Activated T-cell treated with anti-CD3 and anti-CD28 coated beads, Interleukin-2, amount 50 U/mL, for 72 hours (primary cell): ENCODE measurements around the gene TRIM74. TPM values are rescaled to one million over a fixed set of nuclear protein-coding genes. Genes with fewer than 3 reads are reported as not detected.
A peak's percentile ranks its signal among the peaks of the same experiment; 100 is the strongest.
"Not testable (repeated sequence)": the region's sequence is repeated elsewhere in the genome, so short reads cannot be mapped to it uniquely, and the experiment has no call there.

ENCODE experiments used
- ATAC-seq, 2 donors: fragments of 150-1000 bp; cut with Tn5 transposase; replicated peaks in 1 of 2; 2 replicates each; pipeline ENCODE4 v1.10.0; 2021; ENCODE audit warnings: moderate library complexity in 2 of 2, mild to moderate bottlenecking in 1 of 2
- DNase-seq, 2 donors: peaks; one replicate each; pipeline ENCODE4 v3.0.0; 2021 to 2022; ENCODE audit warnings: mixed read lengths in 1 of 2
- H3K27ac Mint-ChIP-seq: one replicate; pipeline ENCODE4 v1.8.0; 2022; ENCODE audit warnings: mild to moderate bottlenecking, moderate library complexity, mixed read lengths
- H3K27me3 Mint-ChIP-seq: one replicate; pipeline ENCODE4 v1.8.0; 2022; ENCODE audit warnings: low read depth, mixed read lengths
- H3K36me3 Mint-ChIP-seq, 2 donors: one replicate each; pipeline ENCODE4 v1.8.0; 2022; ENCODE audit warnings: mixed read lengths in 2 of 2, mild to moderate bottlenecking in 1 of 2; ENCODE audit not compliant: insufficient read depth in 2 of 2
- H3K4me1 Mint-ChIP-seq: one replicate; pipeline ENCODE4 v1.8.0; 2022; ENCODE audit warnings: low read depth, mixed read lengths
- H3K4me3 Mint-ChIP-seq, 2 donors: one replicate each; pipeline ENCODE4 v1.8.0; 2022; ENCODE audit warnings: mild to moderate bottlenecking in 2 of 2, mixed read lengths in 2 of 2, moderate library complexity in 2 of 2
- H3K9me3 Mint-ChIP-seq, 2 donors: one replicate each; pipeline ENCODE4 v1.8.0; 2022; ENCODE audit warnings: mixed read lengths in 2 of 2
- total RNA-seq, 2 donors: library from RNA; stranded (reverse); gene quantifications; one replicate each; pipeline ENCODE4 v1.2.3, GENCODE V29; 2022

TRIM74 gene
- total RNA-seq, 2 donors from 2014 or later = 1.8 TPM

DNA sequence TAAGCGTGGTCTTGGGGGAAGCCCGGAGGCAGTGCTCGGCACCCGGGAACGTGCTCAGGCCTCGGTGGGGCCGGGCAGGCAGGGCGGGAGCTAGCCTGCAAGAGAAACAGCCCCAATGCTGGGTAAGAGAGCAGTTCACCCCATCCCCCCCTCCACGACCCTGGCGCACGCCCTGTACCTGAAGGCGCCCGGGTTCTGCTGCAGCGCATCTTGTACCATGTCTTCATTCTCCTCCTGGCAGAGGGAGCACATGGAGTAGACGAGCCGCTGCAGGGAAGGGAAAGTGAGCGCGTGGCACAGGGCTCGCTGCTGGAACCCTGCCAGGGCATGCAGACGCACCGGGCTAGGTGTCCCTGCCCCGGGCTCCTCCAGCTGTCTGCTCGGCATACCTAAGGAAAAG, 20.6 kb downstream of the TRIM74 start:
- not testable (repeated sequence) for H3K9me3 Mint-ChIP-seq, H3K4me1 Mint-ChIP-seq, DNase-seq, H3K27ac Mint-ChIP-seq, ATAC-seq, H3K36me3 Mint-ChIP-seq, H3K4me3 Mint-ChIP-seq, H3K27me3 Mint-ChIP-seq

DNA sequence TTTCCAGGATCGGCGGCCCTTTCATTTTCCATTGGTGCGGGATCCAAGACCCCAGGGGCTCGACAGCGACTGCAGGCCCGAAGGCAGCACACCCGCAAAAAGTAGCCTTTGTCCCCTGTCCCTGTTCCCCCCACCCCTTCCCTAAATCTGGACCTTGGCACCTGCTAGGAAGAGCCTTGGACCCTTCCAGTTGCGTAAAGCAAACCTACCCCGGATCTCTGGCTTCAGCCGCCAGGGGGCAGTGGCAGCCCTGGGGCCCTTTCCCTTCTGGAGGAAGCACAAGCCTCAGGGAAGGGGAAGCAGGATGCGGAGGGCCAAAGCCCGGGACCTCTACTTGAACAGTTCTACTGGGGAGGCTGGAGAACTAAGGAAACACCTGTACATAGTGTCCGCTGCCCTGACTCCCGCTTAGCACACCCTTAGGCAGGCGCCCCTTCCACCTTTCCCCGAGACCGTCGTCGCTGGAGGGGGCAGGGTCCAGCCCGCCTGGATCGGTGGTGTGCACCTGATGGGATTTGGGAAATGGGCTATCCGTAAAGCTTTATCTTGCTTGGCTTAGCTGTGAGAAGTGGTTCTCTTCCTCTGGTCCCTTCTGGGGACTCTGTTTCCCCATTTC, 23.0 kb downstream of the TRIM74 start:
- H3K9me3 Mint-ChIP-seq, DNase-seq, H3K36me3 Mint-ChIP-seq, H3K27ac Mint-ChIP-seq, H3K4me3 Mint-ChIP-seq, H3K4me1 Mint-ChIP-seq, ATAC-seq, H3K27me3 Mint-ChIP-seq: not testable (repeated sequence)

DNA sequence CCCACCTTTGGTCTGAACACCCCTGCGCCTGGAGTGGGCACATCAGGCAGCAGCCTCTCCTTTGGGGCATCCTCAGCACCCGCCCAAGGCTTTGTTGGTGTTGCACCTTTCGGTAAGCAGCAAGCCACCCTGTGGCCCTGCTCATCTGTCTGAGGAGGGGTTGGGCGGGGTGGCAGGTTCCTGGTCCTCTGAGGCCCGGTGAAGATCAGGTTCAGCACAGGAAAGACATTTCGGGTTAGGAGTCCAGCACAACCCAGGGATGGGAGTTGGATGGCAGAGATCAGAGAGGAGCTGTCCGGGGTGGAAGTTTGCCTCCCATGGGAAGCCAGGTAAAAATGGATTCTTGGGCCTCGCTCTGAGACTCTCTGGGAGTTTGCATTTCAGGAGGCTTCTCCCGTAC, 23.7 kb downstream of the TRIM74 start:
- not testable (repeated sequence) for DNase-seq, H3K9me3 Mint-ChIP-seq, H3K27ac Mint-ChIP-seq, H3K4me3 Mint-ChIP-seq, H3K4me1 Mint-ChIP-seq, ATAC-seq, H3K27me3 Mint-ChIP-seq, H3K36me3 Mint-ChIP-seq

DNA sequence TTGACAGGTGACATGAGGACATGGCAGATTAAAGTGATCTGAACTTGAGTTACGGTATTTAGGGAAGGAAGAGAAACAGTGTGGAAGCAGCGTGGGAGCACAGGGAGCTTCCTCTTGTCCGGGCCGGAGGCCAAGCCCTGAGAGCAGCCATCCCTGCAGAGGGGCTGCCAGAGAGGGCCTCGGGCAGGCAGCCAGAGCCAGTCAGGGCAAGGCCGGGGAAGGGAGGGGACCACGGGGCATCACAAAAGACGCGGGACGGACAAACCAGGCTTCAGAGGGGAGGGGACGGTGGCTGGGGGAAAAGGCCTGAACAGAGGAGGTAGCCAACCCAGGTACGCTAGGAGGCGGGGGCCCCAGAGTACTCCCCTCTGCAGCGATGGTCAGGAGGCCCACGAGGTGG, 24.3 kb downstream of the TRIM74 start:
- DNase-seq, H3K27ac Mint-ChIP-seq, H3K4me1 Mint-ChIP-seq, H3K4me3 Mint-ChIP-seq, H3K36me3 Mint-ChIP-seq, H3K27me3 Mint-ChIP-seq, H3K9me3 Mint-ChIP-seq: not testable (repeated sequence)
- peak in 1 of 2 donors; percentile 12 for ATAC-seq

DNA sequence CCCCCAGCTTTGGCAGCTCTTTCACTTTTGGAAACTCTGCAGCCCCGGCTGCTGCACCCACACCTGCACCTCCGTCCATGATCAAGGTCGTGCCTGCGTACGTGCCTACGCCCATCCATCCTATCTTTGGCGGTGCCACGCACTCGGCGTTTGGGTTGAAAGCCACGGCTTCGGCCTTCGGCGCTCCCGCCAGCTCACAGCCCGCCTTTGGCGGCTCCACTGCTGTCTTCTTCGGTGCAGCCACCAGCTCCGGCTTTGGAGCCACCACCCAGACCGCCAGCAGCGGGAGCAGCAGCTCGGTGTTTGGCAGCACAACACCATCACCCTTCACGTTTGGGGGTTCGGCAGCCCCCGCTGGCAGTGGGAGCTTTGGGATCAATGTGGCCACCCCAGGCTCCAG, 26.3 kb downstream of the TRIM74 start:
- ATAC-seq, DNase-seq, H3K4me1 Mint-ChIP-seq, H3K27ac Mint-ChIP-seq, H3K27me3 Mint-ChIP-seq, H3K4me3 Mint-ChIP-seq, H3K9me3 Mint-ChIP-seq: not testable (repeated sequence)
- peaks cover 4 to 16% of the 10 kb centered on the region in 2 donors for H3K36me3 Mint-ChIP-seq

DNA sequence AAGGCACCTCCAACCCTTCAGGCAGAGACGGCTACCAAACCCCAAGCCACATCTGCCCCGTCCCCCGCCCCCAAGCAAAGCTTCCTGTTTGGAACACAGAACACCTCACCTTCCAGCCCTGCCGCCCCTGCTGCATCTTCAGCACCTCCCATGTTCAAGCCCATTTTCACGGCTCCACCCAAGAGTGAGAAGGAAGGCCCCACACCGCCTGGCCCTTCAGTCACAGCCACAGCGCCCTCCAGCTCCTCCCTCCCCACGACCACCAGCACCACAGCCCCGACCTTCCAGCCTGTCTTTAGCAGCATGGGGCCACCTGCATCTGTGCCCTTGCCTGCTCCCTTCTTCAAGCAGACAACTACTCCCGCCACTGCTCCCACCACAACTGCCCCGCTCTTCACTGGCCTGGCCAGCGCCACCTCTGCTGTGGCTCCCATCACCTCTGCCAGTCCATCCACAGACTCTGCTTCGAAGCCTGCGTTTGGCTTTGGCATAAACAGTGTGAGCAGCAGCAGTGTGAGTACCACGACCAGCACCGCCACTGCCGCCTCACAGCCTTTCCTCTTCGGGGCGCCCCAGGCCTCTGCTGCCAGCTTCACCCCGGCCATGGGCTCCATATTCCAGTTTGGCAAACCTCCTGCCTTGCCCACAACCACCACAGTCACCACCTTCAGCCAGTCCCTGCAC, 27.1 kb downstream of the TRIM74 start:
- DNase-seq, H3K4me1 Mint-ChIP-seq, H3K27ac Mint-ChIP-seq, H3K27me3 Mint-ChIP-seq, H3K4me3 Mint-ChIP-seq, H3K9me3 Mint-ChIP-seq: not testable (repeated sequence)
- H3K36me3 Mint-ChIP-seq = peaks cover 4 to 17% of the 10 kb centered on the region in 2 donors
- ATAC-seq = peak in 1 of 2 donors; percentile 27

DNA sequence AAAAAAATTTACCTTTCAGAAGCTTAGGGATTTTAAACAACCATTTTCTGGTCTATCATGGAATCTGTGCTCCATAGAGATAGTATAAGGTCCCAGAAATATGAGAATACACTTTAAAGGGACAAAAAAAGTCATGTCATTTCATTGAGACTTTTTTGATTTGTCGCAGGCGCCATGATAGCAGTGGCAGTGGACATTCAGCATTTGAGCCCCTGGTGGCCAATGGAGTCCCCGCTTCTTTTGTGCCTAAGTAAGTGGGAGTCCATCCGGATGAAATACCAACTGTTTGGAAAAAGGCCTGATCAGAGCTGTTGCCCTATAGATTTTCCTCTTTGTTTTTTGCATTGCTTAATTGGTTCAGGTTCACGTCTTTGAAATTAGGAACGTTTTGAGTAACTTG, 41.0 kb downstream of the TRIM74 start:
- H3K4me1 Mint-ChIP-seq = peaks cover 27% of the 10 kb centered on the region
- not testable (repeated sequence) for DNase-seq, H3K9me3 Mint-ChIP-seq, H3K27me3 Mint-ChIP-seq, ATAC-seq, H3K4me3 Mint-ChIP-seq
- peaks cover 15 to 35% of the 10 kb centered on the region in 2 donors for H3K36me3 Mint-ChIP-seq
- H3K27ac Mint-ChIP-seq = peak overlapping the region; percentile 81

DNA sequence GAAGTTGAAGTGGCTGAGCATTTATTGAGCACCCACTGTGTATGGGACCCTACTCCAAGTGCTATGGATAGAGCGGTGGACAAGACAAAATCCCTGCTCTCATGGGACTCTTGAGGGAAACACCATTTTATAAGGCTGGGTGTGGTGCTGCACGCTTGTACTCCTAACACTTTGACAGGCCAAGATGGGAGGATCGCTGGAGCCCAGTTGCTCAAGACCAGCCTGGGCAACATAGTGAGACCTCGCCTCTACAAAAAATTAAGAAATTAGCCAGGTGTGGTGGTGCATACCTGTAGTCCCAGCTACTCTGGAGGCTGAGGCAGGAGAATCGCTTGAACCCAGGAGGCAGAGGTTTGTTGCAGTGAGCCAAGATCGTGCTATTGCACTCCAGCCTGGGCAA, 41.5 kb downstream of the TRIM74 start:
- DNase-seq, H3K9me3 Mint-ChIP-seq, H3K27ac Mint-ChIP-seq, ATAC-seq, H3K4me3 Mint-ChIP-seq, H3K27me3 Mint-ChIP-seq: not testable (repeated sequence)
- peaks cover 15 to 35% of the 10 kb centered on the region in 2 donors for H3K36me3 Mint-ChIP-seq
- peaks cover 30% of the 10 kb centered on the region for H3K4me1 Mint-ChIP-seq

DNA sequence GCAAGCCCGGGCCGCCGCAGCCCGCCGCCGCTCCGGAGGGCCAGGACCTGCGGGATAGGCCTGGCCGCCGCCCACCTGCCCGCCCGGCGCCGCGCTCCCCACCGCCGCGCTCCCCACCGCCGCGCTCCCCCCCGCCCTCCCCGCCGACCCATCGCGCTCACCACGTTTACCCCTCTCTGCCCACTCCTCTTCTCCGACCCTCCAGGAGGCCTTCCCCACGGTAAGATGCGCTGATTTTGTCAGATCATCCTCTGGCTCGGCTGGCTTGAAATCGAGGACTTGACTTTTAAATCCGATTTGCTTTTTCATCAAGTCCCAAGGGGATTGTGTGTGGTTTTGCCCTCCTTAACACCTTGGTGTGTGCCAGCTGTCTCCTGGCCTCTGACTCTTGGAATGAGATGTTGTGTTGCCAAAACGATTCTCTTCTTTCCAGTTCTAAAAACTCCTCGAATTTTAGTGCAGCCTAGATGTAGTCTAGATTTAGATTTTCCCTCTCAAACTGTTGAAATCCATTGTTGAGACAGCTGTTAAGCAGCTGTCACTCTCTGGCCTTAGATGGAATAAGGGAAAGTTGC, 43.6 kb downstream of the TRIM74 start:
- Mint-ChIP-seq H3K36me3 (peaks cover 16 to 32% of the 10 kb centered on the region in 2 donors), H3K27ac (peak overlapping the region; percentile 96), H3K9me3 (no peaks in the 10 kb centered on the region), H3K4me3 (peak overlapping the region; percentile 99), H3K27me3 (no peaks in the 10 kb centered on the region), H3K4me1 (peaks cover 30% of the 10 kb centered on the region)
- ATAC-seq (peak in 1 of 2 donors; percentile 45), DNase-seq (no peak)

DNA sequence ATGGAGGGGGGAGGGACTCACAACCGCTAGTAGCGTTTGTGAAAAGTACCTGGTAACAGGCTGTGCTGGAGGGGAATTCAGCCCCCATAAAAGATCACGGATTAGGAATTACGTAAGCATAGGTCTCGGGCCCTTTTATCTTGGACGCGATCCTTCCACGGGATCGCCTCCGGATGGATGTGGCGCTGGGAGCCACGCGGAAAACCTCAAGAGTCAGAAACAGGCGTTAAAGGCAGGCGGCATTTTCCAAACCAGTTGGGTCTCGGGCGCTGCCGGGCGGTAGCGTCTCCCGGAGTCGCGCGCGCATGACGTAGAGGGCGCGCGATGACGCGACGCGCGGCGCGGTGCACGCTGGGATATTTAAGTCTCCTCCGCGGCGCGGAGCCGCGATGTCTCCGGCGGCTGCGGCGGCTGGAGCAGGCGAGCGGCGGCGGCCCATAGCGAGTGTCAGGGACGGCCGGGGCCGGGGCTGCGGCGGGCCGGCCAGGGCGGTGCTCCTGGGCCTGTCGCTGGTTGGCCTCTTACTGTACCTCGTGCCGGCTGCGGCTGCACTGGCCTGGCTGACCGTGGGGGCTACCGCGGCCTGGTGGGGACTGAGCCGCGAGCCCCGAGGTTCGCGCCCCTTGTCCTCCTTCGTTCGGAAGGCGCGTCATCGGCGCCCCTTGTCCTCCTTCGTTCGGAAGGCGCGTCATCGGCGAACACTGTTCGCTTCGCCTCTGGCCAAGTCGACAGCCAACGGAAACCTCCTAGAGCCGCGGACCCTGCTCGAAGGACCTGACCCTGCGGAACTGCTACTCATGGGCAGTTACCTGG, 44.3 kb downstream of the TRIM74 start, which contains the start of gene POM121:
Gene POM121, plus strand, starts transcription at position 363 of the 813 bp plus-strand sequence. Its CDS starts 27 bp downstream, at position 390.
- Mint-ChIP-seq H3K36me3 (peaks cover 12 to 29% of the 10 kb centered on the region in 2 donors), H3K4me1 (peaks cover 30% of the 10 kb centered on the region), H3K4me3 (peak within 1 kb of the TSS; percentile 99), H3K27me3 (no peaks in the 10 kb centered on the region), H3K27ac (peak within 1 kb of the TSS; percentile 99), H3K9me3 (no peaks in the 10 kb centered on the region)
- DNase-seq = peak; percentile 85 to 90
- ATAC-seq = peak; percentile 94 to 95

DNA sequence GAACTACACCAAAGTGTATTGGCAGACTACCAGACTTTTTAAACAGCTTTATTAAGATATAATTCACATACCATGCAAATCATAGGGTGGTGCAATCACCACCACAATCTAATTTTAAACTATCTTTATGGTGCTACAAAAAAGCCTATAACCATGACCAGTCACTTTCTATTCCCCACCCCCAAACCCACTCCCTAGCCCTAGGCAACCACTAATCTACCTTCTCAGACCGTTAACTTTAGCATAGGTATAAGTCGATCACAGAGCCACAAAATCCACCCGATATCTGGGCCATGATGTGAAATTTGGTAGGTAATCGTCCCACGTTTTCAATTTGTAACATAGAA, 44.9 kb downstream of the TRIM74 start:
- H3K4me3 Mint-ChIP-seq = peak overlapping the region; percentile 99
- H3K27ac Mint-ChIP-seq = peak overlapping the region; percentile 99
- ATAC-seq (peak; percentile 30 to 42), DNase-seq (peak in 1 of 2 donors; percentile 10)
- H3K36me3 Mint-ChIP-seq = peaks cover 12 to 29% of the 10 kb centered on the region in 2 donors
- peaks cover 30% of the 10 kb centered on the region for H3K4me1 Mint-ChIP-seq
- H3K9me3 Mint-ChIP-seq = no peaks in the 10 kb centered on the region
- H3K27me3 Mint-ChIP-seq = no peaks in the 10 kb centered on the region

DNA sequence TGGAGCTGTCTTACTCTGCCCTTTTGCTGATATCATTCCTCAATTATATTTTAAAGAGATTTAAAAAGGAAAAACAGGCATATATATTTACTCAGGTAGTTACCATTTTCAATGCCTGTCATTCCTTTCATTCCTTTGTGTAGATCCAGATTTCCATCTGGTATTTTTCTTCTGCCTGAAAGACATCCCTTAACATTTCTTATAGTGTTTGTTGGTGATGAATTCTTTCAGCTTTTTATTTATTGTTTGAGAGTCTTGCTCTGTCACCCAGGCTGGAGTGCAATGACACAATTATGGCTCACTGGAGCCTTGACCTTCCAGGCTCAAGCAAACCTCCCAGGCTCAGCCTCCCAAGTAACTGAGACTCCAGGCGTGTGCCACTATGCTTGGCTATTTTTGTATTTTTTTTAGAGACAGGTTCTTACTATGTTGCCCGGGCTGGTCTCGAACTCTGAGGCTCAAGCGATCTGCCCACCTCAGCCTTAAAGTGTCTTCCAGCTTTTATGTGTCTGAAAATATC, 50.0 kb downstream of the TRIM74 start:
- Mint-ChIP-seq H3K4me3 (no peak overlapping the region), H3K27me3 (no peaks in the 10 kb centered on the region), H3K4me1 (peaks cover 19% of the 10 kb centered on the region), H3K27ac (peak overlapping the region; percentile 91), H3K9me3 (no peaks in the 10 kb centered on the region), H3K36me3 (peaks cover 4 to 14% of the 10 kb centered on the region in 2 donors)
- DNase-seq (no peak), ATAC-seq (no peak)
